Measurements from ENCODE around the gene MBOAT1. TPM values are rescaled to one million over a fixed set of nuclear protein-coding genes. Genes with fewer than 3 reads are reported as not detected.

MBOAT1 gene
- total RNA-seq, 4 donors from 2014 or later = 5.3 to 18.8 (median 8.2) TPM

GRCh38 chr6:20221421-20221820 lies 9.2 kb upstream of the MBOAT1 start:
- TF ChIP-seq POLR2A (IDR thresholded peaks at IDR 0.05) (no peak), CTCF (IDR thresholded peaks at IDR 0.05) (no peak), EP300 (IDR thresholded peaks at IDR 0.05) (no peak), POLR2AphosphoS5 (IDR thresholded peaks at IDR 0.05) (no peak)
- no peak overlapping the region for H3K4me3 ChIP-seq
- H3K27ac ChIP-seq = no peak overlapping the region
- H3K36me3 ChIP-seq = no peaks in the 10 kb centered on the region
- H3K9me3 ChIP-seq = no peaks in the 10 kb centered on the region
- H3K27me3 ChIP-seq = no peaks in the 10 kb centered on the region
- H3K4me1 ChIP-seq = peaks cover 23% of the 10 kb centered on the region
- 78% methylated on average over 3 of the region's 3 CpGs for WGBS
- DNase-seq (ENCODE audit: low spot score in 2 of 2) = no peak

- Histone ChIP-seq H3K4me3 (no peak overlapping the region), H3K36me3 (no peaks in the 10 kb centered on the region), H3K9me3 (no peaks in the 10 kb centered on the region), H3K4me1 (peaks cover 26% of the 10 kb centered on the region), H3K27me3 (no peaks in the 10 kb centered on the region), H3K27ac (no peak overlapping the region)
- no peak for DNase-seq (ENCODE audit: low spot score in 2 of 2)
- 78% methylated on average over 3 of the region's 3 CpGs for WGBS
- TF ChIP-seq EP300 (IDR thresholded peaks at IDR 0.05) (no peak), POLR2A (IDR thresholded peaks at IDR 0.05) (no peak), CTCF (IDR thresholded peaks at IDR 0.05) (no peak), POLR2AphosphoS5 (IDR thresholded peaks at IDR 0.05) (no peak)
These were observed 8.1 kb upstream of the MBOAT1 start for GRCh38 chr6:20220359-20220758.

- TF ChIP-seq EP300 (IDR thresholded peaks at IDR 0.05) = no peak
- Histone ChIP-seq H3K4me1 (peaks cover 32% of the 10 kb centered on the region), H3K27ac (peak overlapping the region; percentile 57), H3K27me3 (no peaks in the 10 kb centered on the region), H3K9me3 (no peaks in the 10 kb centered on the region), H3K4me3 (no peak overlapping the region), H3K36me3 (no peaks in the 10 kb centered on the region)
- 50% methylated on average over 2 of the region's 2 CpGs for WGBS
- DNase-seq (ENCODE audit: low spot score in 2 of 2) = no peak
These were observed 5.6 kb upstream of the MBOAT1 start for GRCh38 chr6:20217891-20218290.

- no peak overlapping the region for H3K4me3 ChIP-seq
- WGBS = 27% methylated on average over 5 of the region's 5 CpGs
- TF ChIP-seq POLR2A (IDR thresholded peaks at IDR 0.05) (no peak), POLR2AphosphoS5 (IDR thresholded peaks at IDR 0.05) (no peak), CTCF (IDR thresholded peaks at IDR 0.05) (no peak), EP300 (IDR thresholded peaks at IDR 0.05) (no peak)
These were observed 5.1 kb upstream of the MBOAT1 start for GRCh38 chr6:20217324-20217855.

DNA sequence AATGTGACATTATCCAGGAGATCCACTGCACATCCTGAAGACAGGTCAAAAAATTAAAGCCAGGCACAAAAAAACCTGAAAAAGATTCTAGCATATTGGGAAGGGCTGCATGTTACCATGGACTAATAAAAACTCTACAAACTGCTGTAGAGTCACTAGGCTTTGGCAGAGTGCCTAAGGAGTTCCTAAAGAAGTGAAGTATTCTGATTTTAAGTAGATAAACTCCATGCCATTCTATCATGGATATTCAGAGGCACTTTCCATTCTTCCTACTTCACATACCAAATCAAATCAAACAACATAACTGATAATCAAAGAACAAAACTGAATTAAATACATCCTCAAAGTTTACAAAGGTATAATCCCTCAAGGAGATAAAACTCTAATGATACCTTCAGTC lies 3.0 kb upstream of the MBOAT1 start:
- H3K9me3 ChIP-seq = no peaks in the 10 kb centered on the region
- DNase-seq (ENCODE audit: low spot score in 2 of 2) = no peak
- H3K27me3 ChIP-seq = no peaks in the 10 kb centered on the region
- no peak overlapping the region for H3K4me3 ChIP-seq
- H3K36me3 ChIP-seq = no peaks in the 10 kb centered on the region
- TF ChIP-seq CTCF (IDR thresholded peaks at IDR 0.05) = no peak
- no peak for TF ChIP-seq POLR2A (IDR thresholded peaks at IDR 0.05)
- no peak for TF ChIP-seq POLR2AphosphoS5 (IDR thresholded peaks at IDR 0.05)
- TF ChIP-seq EP300 (IDR thresholded peaks at IDR 0.05) = no peak
- H3K27ac ChIP-seq = no peak overlapping the region
- peaks cover 47% of the 10 kb centered on the region for H3K4me1 ChIP-seq

More at GRCh38 chr6:20217324-20217855, 5.1 kb upstream of the MBOAT1 start:
- Histone ChIP-seq H3K27ac (peak overlapping the region; percentile 57), H3K4me1 (peaks cover 32% of the 10 kb centered on the region), H3K36me3 (no peaks in the 10 kb centered on the region), H3K27me3 (no peaks in the 10 kb centered on the region), H3K9me3 (no peaks in the 10 kb centered on the region)
- no peak for DNase-seq (ENCODE audit: low spot score in 2 of 2)

GRCh38 chr6:20213271-20213798 lies 1.1 kb upstream of the MBOAT1 start:
- peak overlapping the region; percentile 80 for H3K27ac ChIP-seq
- no peaks in the 10 kb centered on the region for H3K9me3 ChIP-seq
- peak overlapping the region; percentile 73 for H3K4me3 ChIP-seq
- no peaks in the 10 kb centered on the region for H3K27me3 ChIP-seq
- no peaks in the 10 kb centered on the region for H3K36me3 ChIP-seq
- H3K4me1 ChIP-seq = peaks cover 58% of the 10 kb centered on the region
- TF ChIP-seq POLR2A (IDR thresholded peaks at IDR 0.05) (no peak), POLR2AphosphoS5 (IDR thresholded peaks at IDR 0.05) (no peak), EP300 (IDR thresholded peaks at IDR 0.05) (no peak), CTCF (IDR thresholded peaks at IDR 0.05) (no peak)
- 38% methylated on average over 9 of the region's 9 CpGs for WGBS
- DNase-seq (ENCODE audit: low spot score in 2 of 2) = no peak

Measured in suprapubic skin (tissue), 4 donors.